Measurements from ENCODE around the gene SULT2A1. TPM values are rescaled to one million over a fixed set of nuclear protein-coding genes. Genes with fewer than 3 reads are reported as not detected.

Gene SULT2A1
- total RNA-seq, 2 experiments from 2014 or later: not detected

DNA sequence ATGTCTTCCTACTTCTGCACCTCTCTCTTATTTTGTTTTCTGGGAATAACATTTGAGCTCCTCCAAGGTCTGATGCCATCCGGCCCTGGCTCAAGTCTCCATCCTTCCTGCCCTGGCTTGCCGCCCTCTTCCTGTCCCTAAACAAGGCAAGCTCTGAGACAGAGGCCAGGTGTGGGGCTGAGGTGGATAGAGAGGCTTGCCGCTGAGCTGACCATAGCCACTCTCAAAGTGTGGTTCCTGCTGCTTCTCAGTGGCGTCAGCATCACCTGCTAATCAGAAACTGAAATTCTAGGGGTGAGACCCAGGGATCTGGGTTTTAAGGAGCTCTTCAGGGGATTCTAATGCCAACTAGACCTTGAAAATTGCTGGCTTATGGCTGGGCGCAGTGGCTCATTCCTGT, 33.1 kb downstream of the SULT2A1 start:
- H3K36me3 Mint-ChIP-seq: no peaks in the 10 kb centered on the region
- no peaks in the 10 kb centered on the region for H3K9me3 Mint-ChIP-seq
- no peak overlapping the region for H3K27ac Mint-ChIP-seq
- no peak for ATAC-seq (ENCODE audit: low read depth)
- no peak for DNase-seq
- peaks cover 39% of the 10 kb centered on the region for H3K27me3 Mint-ChIP-seq
- POLR2A ChIA-PET: interaction anchor here (0.8 kb wide), 1 partner anchor 9 kb away, joined by 6 read pairs; no protein-coding TSS in a partner anchor
- no peak overlapping the region for H3K4me3 Mint-ChIP-seq
- H3K4me1 Mint-ChIP-seq: peaks cover 9% of the 10 kb centered on the region

DNA sequence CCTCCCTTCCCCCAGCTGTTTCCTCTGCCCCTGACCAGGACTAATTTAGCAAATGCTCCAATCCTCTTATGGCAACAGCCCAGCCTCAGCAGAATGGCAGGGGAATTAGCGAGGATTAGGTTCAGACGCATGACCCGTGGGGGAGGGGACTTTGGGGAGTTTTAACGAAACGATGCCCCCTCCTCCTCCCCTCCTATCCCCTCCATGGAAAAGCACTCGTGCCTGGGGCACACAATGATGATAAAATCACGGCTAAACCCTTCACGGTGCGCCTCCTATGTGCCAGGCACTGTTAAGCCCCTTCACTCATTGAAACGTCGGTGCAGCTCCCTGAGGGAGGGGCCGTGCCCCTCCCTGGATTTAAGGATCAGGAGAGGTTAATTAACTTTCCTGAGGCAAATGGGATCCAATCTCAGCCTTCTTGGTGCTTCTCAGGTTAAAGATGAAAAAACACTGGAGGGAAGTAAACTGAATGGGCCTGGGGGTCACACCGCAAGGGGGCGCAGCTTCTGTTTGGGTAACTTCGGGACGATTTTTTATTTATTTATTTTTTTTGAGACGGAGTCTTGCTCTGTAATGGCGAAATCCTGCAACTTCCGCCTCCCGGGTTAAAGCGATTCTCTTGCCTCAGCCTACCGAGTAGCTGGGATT, 37.2 kb downstream of the SULT2A1 start:
- Mint-ChIP-seq H3K4me3 (peak overlapping the region; percentile 53), H3K27ac (no peak overlapping the region), H3K27me3 (peaks cover 47% of the 10 kb centered on the region), H3K4me1 (peaks cover 4% of the 10 kb centered on the region), H3K9me3 (no peaks in the 10 kb centered on the region), H3K36me3 (no peaks in the 10 kb centered on the region)
- ATAC-seq (ENCODE audit: low read depth): no peak
- peak; percentile 51 for DNase-seq
- POLR2A ChIA-PET: no interaction called here

DNA sequence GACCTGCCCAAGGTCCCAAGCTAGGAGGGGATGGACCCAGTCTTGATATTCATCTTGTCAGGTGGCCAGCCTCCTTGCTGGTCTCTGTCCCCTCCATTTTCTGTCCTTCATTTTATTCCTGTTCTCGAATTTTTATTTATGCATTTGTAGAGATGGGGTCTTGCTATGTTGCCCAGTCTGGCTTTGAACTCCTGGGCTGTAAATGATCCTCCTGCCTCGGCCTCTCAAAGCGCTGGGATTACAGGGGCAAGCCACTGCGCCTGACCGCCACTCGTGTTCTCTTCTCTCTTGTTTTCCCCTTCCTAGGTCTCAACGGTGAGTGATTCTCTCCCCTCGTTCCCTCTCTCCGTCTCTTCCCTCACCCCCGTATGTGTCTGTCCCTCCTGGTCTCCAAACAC, 37.7 kb downstream of the SULT2A1 start:
- ATAC-seq (ENCODE audit: low read depth) (no peak), DNase-seq (no peak)
- peaks cover 4% of the 10 kb centered on the region for H3K4me1 Mint-ChIP-seq
- H3K27me3 Mint-ChIP-seq: peaks cover 43% of the 10 kb centered on the region
- H3K9me3 Mint-ChIP-seq: no peaks in the 10 kb centered on the region
- H3K4me3 Mint-ChIP-seq: no peak overlapping the region
- POLR2A ChIA-PET: no interaction called here
- no peaks in the 10 kb centered on the region for H3K36me3 Mint-ChIP-seq
- no peak overlapping the region for H3K27ac Mint-ChIP-seq

DNA sequence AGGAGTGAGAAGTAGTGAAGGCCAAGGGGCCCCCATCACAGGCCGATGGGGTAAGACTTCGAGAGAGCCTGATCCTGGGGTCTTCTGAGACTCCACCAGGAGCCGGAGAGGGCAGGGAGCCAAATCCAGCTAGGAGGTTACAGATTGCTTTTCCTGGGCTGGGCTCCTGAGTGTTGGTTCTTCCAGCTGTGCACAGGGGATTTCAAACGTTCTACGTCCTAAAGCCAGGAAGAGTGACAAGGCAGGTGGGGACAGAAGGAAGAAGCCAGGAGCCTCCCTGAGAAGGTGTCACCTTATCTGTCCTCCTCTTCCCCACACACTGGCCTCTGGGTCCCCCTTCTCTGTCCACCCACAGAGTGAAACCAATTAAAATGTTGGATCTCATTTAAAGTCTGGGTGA, 43.2 kb downstream of the SULT2A1 start:
- H3K27me3 Mint-ChIP-seq: peaks cover 8% of the 10 kb centered on the region

DNA sequence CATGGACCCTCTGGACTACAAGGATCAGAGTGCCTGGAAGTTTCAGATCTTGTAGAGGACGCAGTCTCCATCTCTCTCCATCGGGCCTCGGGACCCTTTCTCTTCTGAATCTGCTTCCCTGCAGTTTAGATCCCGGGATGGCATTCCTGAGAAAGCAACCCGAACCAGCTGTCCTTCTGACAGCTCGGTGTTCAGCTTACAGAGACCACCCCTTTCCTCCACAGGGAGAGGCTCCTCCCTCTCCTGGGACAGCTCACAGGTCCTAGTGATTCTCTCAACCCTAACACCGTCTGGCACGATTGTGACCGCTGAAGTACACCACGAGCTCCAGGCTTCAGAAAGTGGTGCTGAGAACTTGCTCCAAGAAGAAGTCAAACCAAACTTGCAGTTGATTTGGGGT, 46.2 kb downstream of the SULT2A1 start:
- DNase-seq (no peak), ATAC-seq (ENCODE audit: low read depth) (no peak)
- no peaks in the 10 kb centered on the region for H3K4me1 Mint-ChIP-seq
- no peak overlapping the region for H3K27ac Mint-ChIP-seq
- no peak overlapping the region for H3K4me3 Mint-ChIP-seq
- POLR2A ChIA-PET: no interaction called here
- H3K36me3 Mint-ChIP-seq: no peaks in the 10 kb centered on the region
- H3K27me3 Mint-ChIP-seq: no peaks in the 10 kb centered on the region
- no peaks in the 10 kb centered on the region for H3K9me3 Mint-ChIP-seq

More for the DNA sequence above, 43.2 kb downstream of the SULT2A1 start:
- POLR2A ChIA-PET: no interaction called here
- ATAC-seq (ENCODE audit: low read depth): no peak
- Mint-ChIP-seq H3K27ac (no peak overlapping the region), H3K36me3 (no peaks in the 10 kb centered on the region), H3K9me3 (no peaks in the 10 kb centered on the region), H3K4me1 (no peaks in the 10 kb centered on the region), H3K4me3 (no peak overlapping the region)
- no peak for DNase-seq

DNA sequence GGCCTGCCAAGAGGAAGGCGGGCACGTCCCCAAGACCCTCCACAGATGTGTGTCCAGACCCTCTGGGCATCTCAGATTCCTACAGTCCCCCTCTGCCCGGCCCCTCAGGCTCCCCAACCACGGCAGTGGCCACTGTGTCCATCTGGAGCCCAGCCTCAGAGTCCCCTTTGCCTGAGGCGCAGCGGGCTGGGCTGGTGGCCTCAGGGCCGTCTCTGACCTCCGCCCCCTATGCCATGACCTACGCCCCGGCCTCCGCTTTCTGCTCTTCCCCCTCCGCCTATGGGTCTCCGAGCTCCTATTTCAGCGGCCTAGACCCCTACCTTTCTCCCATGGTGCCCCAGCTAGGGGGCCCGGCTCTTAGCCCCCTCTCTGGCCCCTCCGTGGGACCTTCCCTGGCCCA, 46.7 kb downstream of the SULT2A1 start:
- POLR2A ChIA-PET: no interaction called here
- H3K27me3 Mint-ChIP-seq: no peaks in the 10 kb centered on the region
- DNase-seq (no peak), ATAC-seq (ENCODE audit: low read depth) (no peak)
- H3K9me3 Mint-ChIP-seq: no peaks in the 10 kb centered on the region
- no peak overlapping the region for H3K4me3 Mint-ChIP-seq
- H3K27ac Mint-ChIP-seq: no peak overlapping the region
- no peaks in the 10 kb centered on the region for H3K36me3 Mint-ChIP-seq
- no peaks in the 10 kb centered on the region for H3K4me1 Mint-ChIP-seq

DNA sequence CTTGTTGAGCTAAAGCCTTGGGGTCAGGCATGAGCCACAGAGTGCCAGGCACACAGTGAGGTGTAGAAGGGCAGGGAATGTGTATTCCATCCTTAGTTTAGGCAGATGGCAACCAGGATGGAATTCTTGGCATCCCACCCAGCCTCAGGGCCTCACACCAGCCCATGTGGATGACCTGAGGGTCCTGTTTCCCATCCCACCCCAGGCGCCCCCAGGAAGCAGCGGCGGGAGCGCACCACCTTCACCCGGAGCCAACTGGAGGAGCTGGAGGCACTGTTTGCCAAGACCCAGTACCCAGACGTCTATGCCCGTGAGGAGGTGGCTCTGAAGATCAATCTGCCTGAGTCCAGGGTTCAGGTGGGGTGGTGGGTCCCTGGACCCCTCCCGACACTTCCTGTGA, 50.1 kb downstream of the SULT2A1 start:
- Mint-ChIP-seq H3K27me3 (no peaks in the 10 kb centered on the region), H3K9me3 (no peaks in the 10 kb centered on the region), H3K4me1 (no peaks in the 10 kb centered on the region), H3K27ac (no peak overlapping the region), H3K4me3 (no peak overlapping the region), H3K36me3 (no peaks in the 10 kb centered on the region)
- POLR2A ChIA-PET: no interaction called here
- ATAC-seq (ENCODE audit: low read depth) (no peak), DNase-seq (no peak)

DNA sequence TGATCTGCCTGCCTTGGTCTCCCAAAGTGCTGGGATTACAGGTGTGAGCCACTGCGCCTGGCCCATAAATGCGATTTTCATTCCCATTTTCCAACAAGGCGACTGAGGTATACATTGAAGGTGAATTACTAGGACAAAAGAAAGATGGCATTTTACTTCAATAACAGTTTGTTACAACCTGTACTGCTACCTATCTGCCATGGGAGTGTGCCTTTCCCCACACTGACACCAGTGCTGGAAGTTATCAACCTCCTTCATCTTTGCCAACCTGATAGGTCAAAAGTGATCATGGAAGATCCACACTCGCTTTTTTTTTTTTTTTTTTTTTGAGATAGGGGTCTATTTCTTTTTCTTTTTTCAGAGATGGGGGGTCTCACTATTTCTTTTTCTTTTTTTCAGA, 53.4 kb downstream of the SULT2A1 start:
- Mint-ChIP-seq H3K9me3 (no peaks in the 10 kb centered on the region), H3K27ac (no peak overlapping the region), H3K4me1 (no peaks in the 10 kb centered on the region), H3K27me3 (peaks cover 4% of the 10 kb centered on the region), H3K4me3 (no peak overlapping the region), H3K36me3 (no peaks in the 10 kb centered on the region)
- ATAC-seq (ENCODE audit: low read depth): no peak
- DNase-seq: no peak
- POLR2A ChIA-PET: no interaction called here

DNA sequence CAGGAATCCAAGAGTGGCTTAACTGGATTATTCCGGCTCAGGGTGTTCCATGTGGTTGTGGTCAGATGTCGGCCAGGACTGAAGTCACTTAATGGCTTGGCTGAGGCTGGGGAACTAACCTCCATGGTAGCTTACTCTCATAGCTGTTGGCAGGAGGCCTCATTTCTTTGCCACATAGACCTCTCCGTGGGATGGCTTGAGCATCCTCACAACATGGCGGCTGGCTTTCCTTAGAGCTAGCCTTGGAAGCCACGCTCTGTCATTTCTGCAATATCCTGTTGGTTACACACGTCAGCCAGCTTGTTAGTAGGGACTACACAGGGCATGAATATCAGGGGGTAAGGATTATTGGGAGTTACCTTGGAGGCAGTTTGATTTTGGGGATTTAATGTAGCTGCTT, 59.3 kb downstream of the SULT2A1 start:
- ATAC-seq (ENCODE audit: low read depth) (no peak), DNase-seq (no peak)
- Mint-ChIP-seq H3K27me3 (peaks cover 4% of the 10 kb centered on the region), H3K9me3 (no peaks in the 10 kb centered on the region), H3K4me1 (no peaks in the 10 kb centered on the region), H3K27ac (no peak overlapping the region), H3K4me3 (no peak overlapping the region), H3K36me3 (no peaks in the 10 kb centered on the region)
- POLR2A ChIA-PET: no interaction called here

DNA sequence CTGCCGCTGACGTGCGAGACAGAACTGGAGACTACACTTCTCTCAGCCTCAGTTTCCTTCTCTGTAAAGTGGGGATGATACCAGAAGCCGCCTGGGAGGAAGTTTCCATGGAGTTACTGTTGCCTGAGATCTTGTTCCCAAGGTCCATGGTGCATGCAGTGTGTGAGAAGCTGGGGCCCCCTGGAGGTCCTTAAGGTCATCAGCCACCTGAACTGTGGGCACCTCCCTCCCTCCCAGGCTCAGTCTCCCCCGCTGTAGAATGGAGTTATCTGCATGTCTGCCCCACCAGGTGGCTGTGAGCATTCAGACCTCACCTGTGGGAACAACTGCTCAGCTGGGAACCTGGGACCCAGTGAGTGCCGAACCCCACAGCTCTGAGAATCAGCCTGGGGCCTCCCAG, 61.7 kb downstream of the SULT2A1 start:
- DNase-seq (no peak), ATAC-seq (ENCODE audit: low read depth) (no peak)
- H3K4me1 Mint-ChIP-seq: peaks cover 4% of the 10 kb centered on the region
- no peaks in the 10 kb centered on the region for H3K9me3 Mint-ChIP-seq
- no peaks in the 10 kb centered on the region for H3K36me3 Mint-ChIP-seq
- POLR2A ChIA-PET: no interaction called here
- H3K27me3 Mint-ChIP-seq: peaks cover 19% of the 10 kb centered on the region
- no peak overlapping the region for H3K4me3 Mint-ChIP-seq
- no peak overlapping the region for H3K27ac Mint-ChIP-seq

DNA sequence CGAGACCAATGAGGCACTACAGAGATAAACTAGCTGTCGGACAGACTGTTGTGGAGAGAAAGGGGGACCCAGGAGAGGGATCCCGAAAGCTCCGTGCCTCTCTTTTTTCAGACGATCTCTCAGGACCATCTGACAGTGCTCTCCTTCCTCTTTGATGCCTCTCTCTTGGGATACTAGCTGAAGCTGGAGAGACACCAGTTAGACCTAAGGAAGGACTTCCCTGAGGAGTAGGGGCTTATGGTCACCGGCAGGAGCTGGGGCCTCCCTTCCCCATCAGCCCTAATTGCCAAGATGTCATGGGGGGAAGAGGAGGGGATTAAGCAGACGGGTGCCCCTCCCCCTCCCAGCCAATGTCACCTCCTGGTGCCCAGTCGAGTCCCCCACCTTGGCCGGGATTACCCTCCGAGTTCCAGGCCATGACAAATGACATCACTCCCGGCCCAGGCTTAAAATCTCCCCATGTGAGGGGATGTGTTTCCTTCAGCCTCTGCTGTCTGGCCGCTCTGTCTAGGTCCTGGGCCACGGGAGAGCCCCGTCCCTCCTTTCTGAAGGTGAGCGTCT, 64.6 kb downstream of the SULT2A1 start, which contains the start of gene CRX:
Gene CRX (plus strand): TSS at position 478 of the 561 bp plus-strand sequence. CDS start 12,507 bp downstream, outside the sequence.
- Mint-ChIP-seq H3K27me3 (peaks cover 28% of the 10 kb centered on the region), H3K4me3 (no peak within 1 kb of the TSS), H3K27ac (no peak within 1 kb of the TSS)

More for the DNA sequence above, 64.6 kb downstream of the SULT2A1 start, which contains the start of gene CRX:
- POLR2A ChIA-PET: no interaction called here
- Mint-ChIP-seq H3K9me3 (no peaks in the 10 kb centered on the region), H3K36me3 (no peaks in the 10 kb centered on the region), H3K4me1 (peaks cover 4% of the 10 kb centered on the region)
- DNase-seq (no peak), ATAC-seq (ENCODE audit: low read depth) (no peak)

Other genes with a start within 250 kb of the SULT2A1 start
- gene EHD2, start 172.9 kb downstream of the SULT2A1 start, total RNA-seq: under 1 TPM; 0.22 to 0.23 TPM
- gene NOP53, start 140.8 kb downstream of the SULT2A1 start, total RNA-seq: 100 to 1,000 TPM; 434 to 469 TPM
- 100 to 1,000 TPM; 116 to 120 TPM for gene SELENOW, start 107.6 kb downstream of the SULT2A1 start, total RNA-seq
- not detected for gene TPRX1, start 81.8 kb downstream of the SULT2A1 start, total RNA-seq
- under 1 TPM in 1 of 2 experiments, not detected in 1; 0.06 TPM for gene CRX, start 64.4 kb downstream of the SULT2A1 start, total RNA-seq
- not detected for gene TPRX2, start 27.1 kb downstream of the SULT2A1 start, total RNA-seq
- not detected for gene BSPH1, start 105.9 kb upstream of the SULT2A1 start, total RNA-seq
- gene ELSPBP1, start 108.3 kb upstream of the SULT2A1 start, total RNA-seq: not detected
- not detected for gene CABP5, start 157.8 kb upstream of the SULT2A1 start, total RNA-seq
- gene PLA2G4C, start 224.5 kb upstream of the SULT2A1 start, total RNA-seq: under 1 TPM; 0.65 to 0.72 TPM